ENCODE results near the gene ANGEL2.

DNA sequence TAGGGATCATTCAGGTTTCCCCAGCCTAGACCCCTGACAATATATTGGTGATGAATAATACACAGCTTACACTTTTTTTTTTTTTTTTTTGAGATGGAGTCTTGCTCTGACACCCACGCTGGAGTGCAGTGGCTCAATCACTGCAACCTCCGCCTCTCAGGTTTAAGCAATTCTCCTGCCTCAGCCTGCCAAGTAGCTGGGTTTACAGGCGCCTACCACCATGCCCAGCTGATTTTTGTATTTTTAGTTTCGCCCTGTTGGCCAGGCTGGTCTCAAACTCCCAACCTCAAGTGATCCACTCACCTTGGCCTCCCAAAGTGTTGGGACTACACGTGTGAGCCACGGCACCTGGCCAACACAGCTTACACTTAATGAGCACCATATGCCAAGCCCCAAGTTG lies 58.1 kb downstream of the ANGEL2 start:
- TF ChIP-seq POLR2A (IDR thresholded peaks at IDR 0.05): no peak
- TF ChIP-seq, protein P1, sequence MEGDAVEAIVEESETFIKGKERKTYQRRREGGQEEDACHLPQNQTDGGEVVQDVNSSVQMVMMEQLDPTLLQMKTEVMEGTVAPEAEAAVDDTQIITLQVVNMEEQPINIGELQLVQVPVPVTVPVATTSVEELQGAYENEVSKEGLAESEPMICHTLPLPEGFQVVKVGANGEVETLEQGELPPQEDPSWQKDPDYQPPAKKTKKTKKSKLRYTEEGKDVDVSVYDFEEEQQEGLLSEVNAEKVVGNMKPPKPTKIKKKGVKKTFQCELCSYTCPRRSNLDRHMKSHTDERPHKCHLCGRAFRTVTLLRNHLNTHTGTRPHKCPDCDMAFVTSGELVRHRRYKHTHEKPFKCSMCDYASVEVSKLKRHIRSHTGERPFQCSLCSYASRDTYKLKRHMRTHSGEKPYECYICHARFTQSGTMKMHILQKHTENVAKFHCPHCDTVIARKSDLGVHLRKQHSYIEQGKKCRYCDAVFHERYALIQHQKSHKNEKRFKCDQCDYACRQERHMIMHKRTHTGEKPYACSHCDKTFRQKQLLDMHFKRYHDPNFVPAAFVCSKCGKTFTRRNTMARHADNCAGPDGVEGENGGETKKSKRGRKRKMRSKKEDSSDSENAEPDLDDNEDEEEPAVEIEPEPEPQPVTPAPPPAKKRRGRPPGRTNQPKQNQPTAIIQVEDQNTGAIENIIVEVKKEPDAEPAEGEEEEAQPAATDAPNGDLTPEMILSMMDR (IDR thresholded peaks at IDR 0.05): no peak

Measured in lower leg skin (tissue), 3 donors.